HepG2 (cell line): Measurements from ENCODE around the gene DNAJC5. TPM values are rescaled to one million over a fixed set of nuclear protein-coding genes. Genes with fewer than 3 reads are reported as not detected.

Source experiments
- ARID5B ChIP-seq: IDR thresholded peaks from 2 replicates; pipeline ENCODE4 v1.4.0; 2020; ENCODE audit warnings: mild to moderate bottlenecking, missing genetic modification reagents
- CC2D1A ChIP-seq: sonication (generic); formaldehyde crosslinking; IDR thresholded peaks from 2 replicates; pipeline ENCODE4 v1.8.1; 2023; ENCODE audit warnings: mild to moderate bottlenecking, missing genetic modification reagents
- CENPX ChIP-seq: sonication (generic); formaldehyde crosslinking; IDR thresholded peaks from 2 replicates; pipeline ENCODE4 v1.9.0; 2021; ENCODE audit warnings: mild to moderate bottlenecking, missing genetic modification reagents, moderate library complexity
- CTCF ChIP-seq: sonication (generic); formaldehyde crosslinking; IDR thresholded peaks from 2 replicates; pipeline ENCODE4 v1.5.0; 2020; ENCODE audit warnings: mild to moderate bottlenecking, missing genetic modification reagents, moderate library complexity
- FOXJ3 ChIP-seq: sonication (generic); formaldehyde crosslinking; IDR thresholded peaks from 2 replicates; pipeline ENCODE4 v1.4.0; 2020; ENCODE audit warnings: missing genetic modification reagents, mild to moderate bottlenecking, borderline replicate concordance
- MATR3 ChIP-seq: sonication (generic); formaldehyde crosslinking; IDR thresholded peaks from 2 replicates; pipeline ENCODE4 v1.4.0; 2020; ENCODE audit warnings: missing genetic modification reagents
- MBD4 ChIP-seq: IDR thresholded peaks from 2 replicates; pipeline ENCODE4 v1.6.1; 2012; ENCODE audit warnings: low read length, inconsistent platforms, borderline replicate concordance
- MTA1 ChIP-seq: sonication (generic); formaldehyde crosslinking; IDR thresholded peaks from 2 replicates; pipeline ENCODE4 v1.4.0; 2020; ENCODE audit warnings: missing genetic modification reagents, mild to moderate bottlenecking, borderline replicate concordance
- NFE2L2 ChIP-seq: fragments of 150-350 bp; IDR thresholded peaks from 2 replicates; pipeline ENCODE4 v1.6.1; 2014; ENCODE audit warnings: low read length
- PBX2 ChIP-seq: IDR thresholded peaks from 2 replicates; pipeline ENCODE4 v1.6.1; 2016; ENCODE audit warnings: control low read depth
- PHF21A ChIP-seq: sonication (generic); formaldehyde crosslinking; IDR thresholded peaks from 2 replicates; pipeline ENCODE4 v1.5.0; 2020; ENCODE audit warnings: mild to moderate bottlenecking, missing genetic modification reagents
- SNAPC2 ChIP-seq: sonication (generic); formaldehyde crosslinking; IDR thresholded peaks from 2 replicates; pipeline ENCODE4 v1.8.1; 2022; ENCODE audit warnings: mild to moderate bottlenecking, missing genetic modification reagents
- TBL1XR1 ChIP-seq: fragments of 150-350 bp; IDR thresholded peaks from 2 replicates; pipeline ENCODE4 v1.6.1; 2014; ENCODE audit warnings: borderline replicate concordance, low read length; ENCODE audit not compliant: partially characterized antibody
- THAP8 ChIP-seq: sonication (generic); formaldehyde crosslinking; IDR thresholded peaks from 2 replicates; pipeline ENCODE4 v1.5.1; 2020; ENCODE audit warnings: missing genetic modification reagents, mild to moderate bottlenecking, borderline replicate concordance
- TRIM24 ChIP-seq: sonication (generic); formaldehyde crosslinking; IDR thresholded peaks from 2 replicates; pipeline ENCODE4 v1.8.0; 2022; ENCODE audit warnings: mild to moderate bottlenecking, missing genetic modification reagents
- ZNF17 ChIP-seq: sonication (generic); formaldehyde crosslinking; IDR thresholded peaks from 2 replicates; pipeline ENCODE4 v1.5.0; 2020; ENCODE audit warnings: mild to moderate bottlenecking, missing genetic modification reagents
- ZNF547 ChIP-seq: sonication (generic); formaldehyde crosslinking; IDR thresholded peaks from 2 replicates; pipeline ENCODE4 v1.5.1; 2020; ENCODE audit warnings: mild to moderate bottlenecking, missing genetic modification reagents
- ZNF556 ChIP-seq: sonication (generic); formaldehyde crosslinking; IDR thresholded peaks from 2 replicates; pipeline ENCODE4 v1.4.0; 2020; ENCODE audit warnings: mild to moderate bottlenecking, missing genetic modification reagents, borderline replicate concordance
- ZNF564 ChIP-seq: sonication (generic); formaldehyde crosslinking; IDR thresholded peaks from 2 replicates; pipeline ENCODE4 v1.8.1; 2023; ENCODE audit warnings: mild to moderate bottlenecking, missing genetic modification reagents
- ZNF615 ChIP-seq: sonication (generic); formaldehyde crosslinking; IDR thresholded peaks from 2 replicates; pipeline ENCODE4 v1.5.0; 2020; ENCODE audit warnings: mild to moderate bottlenecking, missing genetic modification reagents, borderline replicate concordance
- ZNF772 ChIP-seq: sonication (generic); formaldehyde crosslinking; IDR thresholded peaks from 2 replicates; pipeline ENCODE4 v1.5.0; 2020; ENCODE audit warnings: mild to moderate bottlenecking, missing genetic modification reagents
- ZNF776 ChIP-seq: sonication (generic); formaldehyde crosslinking; IDR thresholded peaks from 2 replicates; pipeline ENCODE4 v1.4.0; 2020; ENCODE audit warnings: mild to moderate bottlenecking, missing genetic modification reagents
- polyA plus RNA-seq, 8 experiments: library from polyadenylated mRNA; depleted of rRNA in 3 of 8; stranded (reverse) in 7 of 8; unstranded in 1 of 8; fragments of >200 nt; fragmentation: Illumina TruSeq in 4 of 8; extraction: Trizol in 4 of 8; gene quantifications; 2 replicates each; pipeline versions ENCODE4 v1.2.1 to v1.2.3, GENCODE V29; 2011 to 2016; ENCODE audit warnings: low read depth in 4 of 8, missing spikeins in 1 of 8, mixed read lengths in 1 of 8; ENCODE audit not compliant: insufficient read depth in 1 of 8
- total RNA-seq, 5 experiments: library from RNA; depleted of rRNA; stranded (reverse); fragments of >200 nt; fragmentation: Illumina TruSeq; extraction: Trizol; gene quantifications; 2 replicates each; pipeline ENCODE4 v1.2.3, GENCODE V29; 2016; ENCODE audit warnings: low read depth in 1 of 5

Gene DNAJC5
- total and polyA plus RNA-seq, 2 of the 13 experiments (the other 11 are each of a cell fraction or from before 2014, with no cell fraction given) = 42.8 to 64.5 TPM

- TF ChIP-seq ARID5B (CRISPR knock-in tag) (no peak), ZNF547 (CRISPR knock-in tag) (no peak), ZNF615 (CRISPR knock-in tag) (no peak; the same call in 1 of the 2 replicates), MTA1 (no peak), NFE2L2 (no peak), PHF21A (CRISPR knock-in tag) (0 out of 2 replicates have a peak, but pooled peaks have one; percentile 10), CC2D1A (peak; percentile 85; the same call in 1 of the 2 replicates), ZNF776 (CRISPR knock-in tag) (no peak), TRIM24 (CRISPR knock-in tag) (no peak), PBX2 (CRISPR knock-in tag) (no peak), ZNF17 (CRISPR knock-in tag) (0 out of 2 replicates have a peak, but pooled peaks have one; percentile 45), CENPX (CRISPR knock-in tag) (no peak), CTCF (CRISPR knock-in tag) (no peak), MATR3 (no peak), FOXJ3 (CRISPR knock-in tag) (no peak), MBD4 (no peak), TBL1XR1 (no peak), ZNF556 (no peak), ZNF772 (no peak), THAP8 (no peak), ZNF564 (CRISPR knock-in tag) (no peak), SNAPC2 (CRISPR knock-in tag) (no peak)
Observed at GRCh38 chr20:63956664-63957003, 61.7 kb downstream of the DNAJC5 start (continued).
